ENCODE results near the gene FATE1.
A peak's percentile ranks its signal among the peaks of the same experiment; 100 is the strongest.
"Not testable (repeated sequence)": the region's sequence is repeated elsewhere in the genome, so short reads cannot be mapped to it uniquely, and the experiment has no call there.

Gene FATE1, protein sequence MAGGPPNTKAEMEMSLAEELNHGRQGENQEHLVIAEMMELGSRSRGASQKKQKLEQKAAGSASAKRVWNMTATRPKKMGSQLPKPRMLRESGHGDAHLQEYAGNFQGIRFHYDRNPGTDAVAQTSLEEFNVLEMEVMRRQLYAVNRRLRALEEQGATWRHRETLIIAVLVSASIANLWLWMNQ

DNA sequence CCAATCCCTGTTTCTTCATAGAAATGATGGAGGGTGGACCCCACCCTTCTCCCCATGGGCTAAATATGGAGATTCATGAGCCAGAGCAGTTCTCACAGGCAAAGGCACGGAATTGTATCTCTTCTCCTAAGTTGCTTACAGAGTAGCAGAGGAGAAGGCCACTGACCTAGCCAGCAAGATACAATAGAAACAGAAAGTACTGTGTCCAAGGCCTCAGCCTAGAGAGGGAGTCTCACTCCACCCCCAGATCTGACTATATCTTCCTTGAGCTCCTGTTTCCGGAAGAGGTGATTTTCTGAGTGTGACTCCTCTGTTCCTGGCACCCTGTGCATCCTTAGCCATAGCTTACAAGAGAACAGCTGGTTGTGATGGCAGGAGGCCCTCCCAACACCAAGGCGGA is at the start of gene FATE1:
TSS of gene FATE1 (plus strand) at position 284 of the 400 bp plus-strand sequence. CDS start at position 369, 85 bp downstream.
- DNase-seq, result no peak

DNA sequence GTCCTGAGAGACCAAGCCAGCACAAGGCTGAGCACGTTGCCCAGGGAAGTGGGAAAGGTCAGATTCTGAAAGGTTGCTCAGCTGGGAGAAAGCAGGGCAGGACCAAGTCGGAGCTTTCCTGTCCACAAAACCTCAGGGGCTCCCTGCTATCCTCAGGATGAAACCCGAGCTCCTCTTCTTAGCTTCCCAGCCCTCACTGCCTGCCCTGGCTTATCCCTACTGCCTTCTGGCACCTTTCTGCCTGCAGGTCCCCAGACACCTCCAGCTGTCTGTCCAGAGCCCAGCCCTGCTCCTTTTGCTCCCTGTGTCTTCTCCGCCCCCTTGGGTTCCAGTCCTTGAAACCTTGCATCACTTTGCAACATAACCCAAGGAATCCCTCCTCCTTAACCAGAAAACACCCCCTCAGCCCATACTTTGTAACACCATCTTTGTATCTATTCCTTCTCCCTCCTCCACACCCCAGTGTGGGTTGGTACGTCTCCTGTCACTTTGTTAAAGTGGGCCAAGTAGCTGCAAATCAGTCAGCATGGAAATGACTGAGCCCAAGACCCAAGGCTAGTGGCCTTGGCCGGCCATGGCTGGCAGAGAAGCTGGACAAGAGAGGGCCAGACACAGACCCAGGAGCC is 40.6 kb upstream of the FATE1 start:
- DNase-seq, result no peak

DNA sequence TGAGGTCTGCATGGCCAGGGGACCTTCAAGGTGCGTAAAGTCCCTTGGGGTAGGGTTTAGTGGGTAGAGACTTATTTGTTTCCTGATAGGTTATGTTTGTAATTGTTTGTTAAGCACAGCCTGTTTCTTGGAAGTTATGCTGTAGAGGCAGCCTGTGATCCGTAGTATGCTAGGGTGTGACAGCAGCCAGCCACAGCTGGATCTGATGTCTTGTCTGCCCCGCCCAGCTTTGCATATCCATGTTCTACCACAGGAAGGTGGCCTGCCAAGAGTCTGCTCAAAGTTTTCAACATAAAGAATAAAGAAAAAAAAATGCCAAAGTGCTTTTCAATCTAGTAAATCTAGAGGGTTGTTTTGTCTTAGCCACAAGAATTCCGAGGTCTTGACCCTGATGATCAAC is 39.6 kb upstream of the FATE1 start:
- DNase-seq, result peak; percentile 45

DNA sequence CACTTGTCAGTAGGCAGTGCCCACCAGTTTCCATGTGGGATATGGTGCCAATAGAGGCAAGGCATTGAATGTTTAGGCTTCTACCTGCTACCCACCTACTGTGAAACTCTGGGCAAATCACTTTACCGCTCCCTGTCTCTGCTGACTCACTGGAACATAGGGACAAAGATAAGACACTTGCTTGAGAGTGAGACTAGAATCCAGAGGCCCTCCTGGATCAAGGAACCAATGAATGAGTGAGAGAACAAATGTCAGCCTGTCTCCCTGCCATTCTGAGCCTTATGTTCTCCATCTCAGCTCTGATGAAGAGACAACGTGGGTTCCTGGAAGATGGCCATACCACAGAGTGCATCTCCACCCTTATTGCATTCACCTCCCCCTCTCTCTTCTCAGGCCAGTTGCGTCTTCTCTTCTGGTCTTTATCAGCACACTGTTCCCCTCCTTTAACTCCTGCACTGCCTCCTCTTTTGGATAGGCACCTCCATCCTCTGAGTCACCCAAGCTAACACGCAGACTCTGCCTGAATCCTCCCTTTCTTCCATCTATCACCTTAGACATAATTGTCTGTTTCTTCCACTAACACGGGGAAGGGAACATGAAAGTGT is 35.9 kb upstream of the FATE1 start:
- DNase-seq, result peak; percentile 69

DNA sequence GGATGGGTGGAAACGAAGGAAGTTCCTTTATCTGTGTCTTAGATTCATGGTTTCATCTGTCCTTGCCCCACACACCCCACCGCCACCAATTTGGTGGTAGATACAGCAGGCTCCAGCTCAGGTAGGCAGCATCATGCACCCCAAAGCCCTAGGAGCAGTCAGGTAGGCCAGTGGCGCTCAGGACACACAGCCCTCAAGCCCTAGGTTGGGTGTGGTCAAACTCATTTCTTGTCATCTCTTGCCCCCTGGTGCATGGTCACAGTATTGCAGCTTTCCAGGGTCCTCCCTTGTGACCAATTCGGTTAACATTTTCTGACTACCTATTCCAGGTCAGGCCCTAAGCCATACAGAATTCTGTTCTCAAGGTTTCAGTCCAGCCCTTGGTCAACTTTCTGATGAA is 35.0 kb upstream of the FATE1 start:
- DNase-seq, result peak; percentile 73

DNA sequence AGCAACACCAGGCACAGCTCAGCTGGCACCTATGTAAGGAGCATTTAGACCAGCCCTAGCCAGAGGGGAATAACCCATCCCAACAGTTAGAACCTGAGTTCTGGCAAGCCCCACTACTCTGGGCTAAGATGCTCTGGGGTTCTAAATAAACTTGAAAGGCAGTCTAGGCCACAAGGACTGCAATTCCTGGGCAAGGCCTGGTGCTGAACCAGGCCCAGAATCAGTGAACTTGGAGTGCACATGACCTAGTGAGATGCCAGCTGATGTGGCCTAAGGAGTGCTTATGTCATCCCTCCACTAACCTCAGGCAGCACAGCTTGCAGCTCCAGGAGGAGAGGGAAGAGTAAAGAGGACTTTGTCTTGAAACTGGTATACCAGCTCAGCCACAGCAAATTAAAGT is 28.2 kb upstream of the FATE1 start:
- no peak for DNase-seq

DNA sequence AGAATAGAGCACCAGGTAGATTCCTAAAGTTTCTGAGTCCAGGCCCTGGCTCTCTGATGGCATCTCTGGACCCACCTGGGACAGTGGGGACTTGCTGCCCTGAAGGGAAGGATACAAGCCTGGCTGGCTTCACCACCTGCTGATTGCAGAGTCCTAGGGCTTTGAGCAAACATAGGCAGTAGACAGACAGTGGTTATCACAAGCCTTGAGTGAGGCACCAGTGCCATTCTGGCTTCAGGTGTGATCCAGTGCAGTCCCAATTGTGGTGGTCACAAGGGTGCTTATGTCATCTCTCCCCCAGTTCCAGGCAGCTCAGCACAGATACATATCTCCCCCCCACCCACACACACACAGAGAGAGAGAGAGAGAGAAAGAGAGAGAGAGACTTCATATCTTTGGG is 27.1 kb upstream of the FATE1 start:
- DNase-seq, result no peak

DNA sequence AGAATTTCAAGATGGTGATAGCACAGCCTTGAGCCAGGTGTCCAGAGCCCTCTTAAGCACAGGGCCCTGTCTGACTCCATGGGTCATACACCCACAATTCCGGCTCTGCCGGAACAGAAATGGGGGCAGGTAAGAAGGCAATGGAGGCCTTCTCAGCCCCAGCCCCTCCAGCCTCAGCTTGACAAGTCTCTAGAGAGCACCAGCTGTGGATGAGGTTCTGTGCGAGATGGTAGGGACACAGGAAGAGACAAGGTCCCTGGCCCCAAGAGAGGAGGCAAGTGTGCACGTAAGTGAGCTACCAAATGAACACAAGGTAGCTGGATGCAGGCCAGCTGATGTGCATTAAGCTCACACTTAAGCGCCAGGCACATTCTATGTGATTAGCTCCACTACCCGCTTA is 23.0 kb upstream of the FATE1 start:
- DNase-seq, result no peak

DNA sequence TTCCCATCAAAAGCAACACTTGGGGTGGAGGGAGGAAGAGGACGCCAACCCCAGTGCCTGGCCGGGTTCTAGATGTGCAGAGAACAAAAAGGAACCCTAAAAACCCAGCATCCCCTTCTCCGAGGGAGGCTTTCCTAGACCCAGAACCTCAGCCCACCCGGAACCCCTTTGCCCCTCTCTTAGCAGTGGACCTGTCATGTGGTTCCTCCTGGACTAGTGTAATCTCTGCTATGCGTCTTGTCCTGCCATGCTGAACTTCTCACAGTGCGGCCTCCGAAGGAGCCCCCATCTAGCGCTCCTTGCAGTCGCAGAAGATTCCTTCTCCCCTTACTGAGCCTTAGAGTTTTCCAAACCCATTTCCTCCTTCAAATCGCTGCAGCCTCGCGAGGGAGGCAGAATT is 21.7 kb upstream of the FATE1 start:
- no peak for DNase-seq

DNA sequence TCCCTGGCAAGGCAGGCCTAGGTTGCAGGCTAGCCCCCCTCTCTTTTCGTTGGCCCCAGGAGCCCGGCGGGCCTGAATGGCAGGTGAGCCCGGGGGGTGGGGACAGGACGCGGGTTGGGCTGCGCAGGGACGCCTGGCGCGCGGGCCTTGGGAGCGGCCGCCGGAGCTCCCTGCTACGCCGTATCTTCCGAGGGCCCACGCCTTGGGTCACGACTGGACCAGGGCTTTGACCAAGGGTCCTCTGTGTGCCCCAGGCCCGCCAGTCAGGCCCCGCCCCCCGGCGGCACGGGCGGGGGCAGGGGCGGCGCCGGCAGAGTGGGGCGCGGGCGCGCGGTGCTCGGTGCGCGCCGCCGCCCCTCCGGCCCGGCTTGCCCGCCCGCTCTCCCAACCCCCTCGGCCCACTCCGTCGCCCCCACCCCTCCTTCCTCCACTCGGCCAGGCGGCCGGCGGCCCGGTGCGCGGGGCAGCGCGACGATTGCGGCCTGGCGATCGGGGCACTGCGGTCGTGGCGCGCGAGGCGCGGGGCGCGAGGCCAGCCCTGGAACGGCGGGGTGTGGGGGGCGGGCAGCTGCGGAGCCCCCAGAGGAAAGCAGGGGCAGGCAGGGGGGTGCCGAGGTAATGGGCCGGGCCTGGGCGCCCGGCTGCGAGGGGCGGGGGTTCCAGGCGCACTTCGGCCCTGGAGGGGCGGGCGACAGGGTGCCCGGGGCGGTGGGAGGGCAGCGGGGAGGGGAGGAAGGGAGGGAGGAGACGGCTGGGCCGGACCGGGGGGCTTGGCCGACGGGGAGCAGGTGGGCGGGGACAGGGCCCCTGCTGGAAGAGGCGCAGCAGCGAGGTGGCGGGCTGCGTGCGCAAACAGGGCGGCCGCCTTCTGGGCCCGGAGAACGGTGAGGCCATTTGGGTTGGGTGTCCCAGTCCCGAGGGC is 20.9 kb upstream of the FATE1 start, which contains the start of gene PRRG3:
TSS of gene PRRG3 (plus strand) at position 798 of the 922 bp plus-strand sequence. CDS start 3,357 bp downstream, outside the sequence.
- DNase-seq, result no peak

DNA sequence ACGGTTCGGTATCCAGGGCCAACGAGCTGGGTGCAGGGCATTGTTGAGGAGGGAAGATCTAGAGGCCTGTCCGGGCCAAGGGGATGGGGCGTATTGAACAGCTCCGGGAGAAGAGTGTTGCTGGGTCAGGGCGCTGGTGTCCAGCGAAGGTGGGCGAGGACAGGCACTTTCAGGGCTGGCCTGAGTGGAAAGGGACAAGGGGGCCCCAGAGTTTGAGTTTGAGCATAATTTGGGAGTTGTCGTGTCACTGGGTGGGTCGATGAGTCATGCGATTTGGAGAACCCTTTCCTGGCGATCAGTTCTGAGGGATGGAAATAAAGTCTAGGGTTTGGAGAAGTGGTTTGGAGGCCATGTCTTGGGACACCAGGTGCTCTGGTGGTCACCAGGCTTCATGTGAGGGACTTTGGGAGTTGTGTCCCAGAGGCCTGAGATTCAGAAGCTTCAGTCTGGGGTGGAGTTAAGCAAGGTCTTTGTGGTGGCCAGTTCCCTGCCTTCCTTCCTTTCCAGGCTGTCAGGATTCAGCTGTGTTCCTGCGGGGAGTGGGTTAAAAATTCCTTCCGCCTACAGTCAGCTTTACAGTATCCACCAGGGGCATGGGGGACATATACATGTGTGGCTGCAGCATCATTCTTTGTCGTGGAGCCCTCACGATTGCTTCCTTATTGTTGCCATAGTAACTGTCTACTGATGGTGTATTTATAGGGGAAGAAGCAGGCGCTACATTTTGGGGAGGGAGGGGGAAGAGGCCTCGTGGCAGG is 20.1 kb upstream of the FATE1 start:
- DNase-seq, result no peak

DNA sequence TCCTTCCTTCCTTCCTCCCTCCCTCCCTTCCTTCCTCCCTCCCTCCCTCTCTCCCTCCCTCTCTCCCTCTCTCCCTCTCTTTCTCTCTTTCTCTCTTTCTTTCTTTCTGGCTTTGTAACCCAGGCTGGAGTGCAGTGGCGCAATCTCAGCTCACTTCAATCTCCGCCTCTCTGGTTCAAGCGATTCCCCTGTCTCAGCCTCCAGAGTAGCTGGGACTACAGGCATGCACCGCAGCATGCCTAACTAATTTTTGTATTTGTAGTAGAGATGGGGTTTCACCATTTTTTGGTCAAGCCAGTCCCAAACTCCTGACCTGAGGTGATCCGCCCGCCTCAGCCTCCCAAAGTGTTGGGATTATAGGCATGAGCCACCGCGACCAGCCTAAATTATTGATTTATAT is 18.8 kb upstream of the FATE1 start:
- DNase-seq, result not testable (repeated sequence)

DNA sequence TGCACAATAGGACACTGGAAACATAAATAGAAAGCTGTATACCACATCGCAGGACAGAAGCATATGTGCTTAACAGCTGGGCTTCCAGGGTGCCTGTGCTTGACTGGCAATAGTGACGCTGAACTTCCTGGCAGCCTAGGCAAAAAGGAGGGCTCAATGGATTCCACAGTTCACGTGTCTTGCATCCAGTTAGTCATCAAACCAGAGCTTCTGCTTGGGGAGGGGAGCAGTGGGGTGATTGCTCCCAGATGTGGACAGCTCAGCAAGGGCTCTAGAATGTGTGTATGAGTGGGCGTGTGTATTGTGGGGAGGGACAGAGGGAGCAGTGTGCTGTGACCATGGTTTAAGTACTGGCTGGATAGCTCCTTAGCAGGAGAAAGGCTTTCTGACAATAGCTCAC is 18.3 kb upstream of the FATE1 start:
- DNase-seq, result no peak

DNA sequence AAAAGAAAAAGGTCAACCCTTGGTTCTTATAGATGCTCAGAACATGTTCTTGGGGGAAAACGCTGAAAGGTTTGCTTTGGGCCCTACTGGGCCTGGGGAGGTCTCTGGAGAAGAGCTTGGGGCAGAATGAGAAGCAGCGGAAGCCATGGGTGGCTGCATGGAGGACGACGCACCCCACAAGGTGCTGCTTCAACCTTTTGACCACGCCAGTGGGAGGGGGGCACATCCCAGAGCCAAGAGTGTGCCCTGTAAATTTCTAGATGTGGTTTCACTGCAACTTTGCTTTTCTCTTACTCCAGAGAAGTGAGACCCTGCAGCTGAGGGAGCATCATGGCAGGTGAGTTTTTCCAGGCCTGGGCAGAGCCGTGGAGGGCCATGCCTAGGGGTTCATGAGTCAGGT is 17.4 kb upstream of the FATE1 start:
- no peak for DNase-seq

DNA sequence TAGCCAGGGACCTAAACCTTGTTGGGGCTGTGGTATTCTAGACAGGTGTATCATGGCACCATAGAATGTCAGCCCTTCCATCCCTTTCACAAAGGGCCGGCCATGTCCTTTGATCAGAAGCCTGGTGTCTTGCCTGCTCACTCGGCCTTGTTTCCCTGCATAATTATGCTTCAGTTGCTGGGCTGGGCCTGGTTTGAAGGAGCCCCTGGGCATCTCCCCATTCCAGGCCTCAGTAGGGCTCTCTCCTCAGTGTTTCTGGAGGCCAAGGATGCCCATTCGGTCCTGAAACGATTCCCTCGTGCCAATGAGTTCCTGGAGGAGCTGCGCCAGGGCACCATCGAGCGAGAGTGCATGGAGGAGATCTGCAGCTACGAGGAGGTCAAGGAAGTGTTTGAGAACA is 16.1 kb upstream of the FATE1 start:
- DNase-seq, result no peak

DNA sequence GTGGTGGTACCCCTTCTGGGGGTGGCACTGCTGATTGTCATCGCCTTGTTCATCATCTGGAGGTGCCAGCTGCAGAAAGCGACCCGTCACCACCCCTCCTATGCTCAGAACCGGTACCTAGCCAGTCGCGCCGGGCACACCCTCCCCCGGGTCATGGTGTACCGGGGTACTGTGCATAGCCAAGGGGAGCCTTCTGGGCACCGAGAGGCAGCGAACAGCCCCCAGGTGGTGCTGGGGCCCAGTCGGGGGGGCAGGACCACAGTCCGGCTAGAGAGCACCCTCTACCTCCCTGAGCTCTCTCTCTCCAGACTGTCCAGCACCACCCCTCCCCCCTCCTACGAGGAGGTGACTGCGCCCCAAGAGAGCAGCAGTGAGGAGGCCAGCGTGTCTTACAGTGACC is 15.3 kb upstream of the FATE1 start:
- DNase-seq, result no peak

DNA sequence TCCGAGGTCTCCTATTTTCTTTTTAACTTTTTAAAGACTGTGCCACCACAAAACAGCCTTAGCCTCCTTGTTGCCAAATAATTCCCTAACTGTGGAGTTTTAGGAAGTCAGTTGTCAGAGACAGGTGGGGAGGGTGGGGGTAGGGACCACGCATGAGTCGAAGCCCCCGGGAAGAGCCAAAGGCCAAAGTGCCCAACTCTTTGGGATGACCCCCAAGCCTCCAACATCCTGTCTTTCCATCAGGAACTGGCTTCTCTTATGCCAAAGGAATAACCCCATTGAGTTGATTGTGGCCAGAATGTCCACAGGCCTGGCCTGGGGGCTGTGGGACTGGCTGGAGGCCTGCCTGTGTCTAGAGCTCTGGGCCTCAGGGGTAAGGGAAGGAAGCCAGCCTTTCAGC is 14.8 kb upstream of the FATE1 start:
- no peak for DNase-seq

DNA sequence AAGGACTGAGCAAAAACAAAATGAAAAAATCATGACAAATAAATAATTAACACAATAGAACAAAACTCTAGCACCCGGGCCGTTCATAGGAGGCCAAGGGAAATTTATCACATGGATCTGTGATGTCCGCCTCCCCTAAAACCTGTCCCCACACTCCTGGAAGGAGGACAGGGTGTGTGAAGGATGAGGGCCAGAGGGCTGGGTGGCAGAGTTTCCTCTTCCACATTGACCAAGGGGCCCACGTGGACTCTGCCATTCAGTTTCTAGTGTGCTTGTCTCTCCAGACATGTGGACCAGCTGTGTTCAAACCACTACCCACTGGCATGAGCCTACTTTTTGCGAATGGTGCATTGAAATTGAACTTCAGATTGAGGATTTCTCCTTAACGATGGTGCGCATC is 14.3 kb upstream of the FATE1 start:
- DNase-seq, result no peak

DNA sequence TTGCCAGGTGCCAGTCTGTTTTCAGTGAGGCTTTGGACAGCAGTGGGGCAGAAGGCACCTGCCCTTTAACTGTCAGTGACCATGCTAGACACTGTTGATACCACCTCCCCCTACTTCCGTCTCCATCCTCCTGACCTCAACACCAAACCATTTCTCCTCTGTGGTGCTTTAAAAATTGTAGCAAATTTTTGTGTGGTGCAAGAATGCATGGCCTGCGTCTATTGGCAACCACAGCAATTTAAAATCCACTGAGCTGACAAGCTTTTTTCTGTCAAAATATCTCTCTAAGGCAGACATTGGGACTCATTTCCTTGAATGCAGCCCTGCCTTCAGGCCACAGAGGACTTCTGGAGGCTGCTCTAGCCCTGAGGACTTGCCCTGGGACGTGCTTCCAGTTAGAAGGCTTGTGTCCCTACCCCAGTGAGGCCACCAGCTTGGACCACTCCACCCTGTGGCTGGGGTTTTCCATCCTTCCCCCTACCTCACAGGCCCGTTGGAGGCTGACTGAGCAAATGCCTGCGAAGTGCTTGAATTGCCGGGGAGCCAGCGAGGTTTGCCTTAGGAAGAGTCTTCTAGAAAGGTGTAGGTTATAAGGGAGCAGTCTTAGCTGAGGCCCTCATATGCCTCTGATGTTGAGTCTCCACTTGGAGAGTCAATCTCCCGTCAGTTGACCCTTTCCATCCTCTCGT is 13.7 kb upstream of the FATE1 start:
- DNase-seq, result no peak

DNA sequence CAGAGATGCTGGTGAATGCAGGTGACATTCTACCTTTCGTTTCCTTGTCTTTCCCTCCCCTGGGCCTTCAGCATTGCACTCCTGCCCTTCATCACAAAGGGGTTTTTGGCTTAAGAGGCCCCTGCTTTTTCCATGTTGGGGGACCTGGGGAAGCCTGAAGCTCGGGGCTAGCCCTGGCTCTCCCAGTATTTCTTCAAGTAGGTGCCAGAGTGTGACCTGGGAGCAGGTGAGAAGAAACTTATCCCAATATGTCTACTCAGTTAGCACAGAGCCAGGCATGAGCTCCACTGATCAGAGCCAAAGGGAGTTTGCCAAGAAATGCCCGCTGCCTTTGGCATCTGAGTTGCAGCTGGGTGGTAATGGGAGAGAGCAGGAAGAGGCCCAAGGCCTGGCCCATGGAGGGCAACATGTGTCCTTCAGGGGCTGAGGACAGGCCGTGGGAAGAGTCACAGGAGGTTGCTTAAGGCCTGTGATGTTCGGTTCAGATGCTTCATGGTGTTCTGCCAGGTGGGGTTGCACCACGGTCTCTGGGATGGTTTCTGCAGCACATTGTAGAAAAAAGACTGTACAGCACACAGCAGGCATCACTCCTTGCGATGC is 13.0 kb upstream of the FATE1 start:
- DNase-seq, result no peak

DNA sequence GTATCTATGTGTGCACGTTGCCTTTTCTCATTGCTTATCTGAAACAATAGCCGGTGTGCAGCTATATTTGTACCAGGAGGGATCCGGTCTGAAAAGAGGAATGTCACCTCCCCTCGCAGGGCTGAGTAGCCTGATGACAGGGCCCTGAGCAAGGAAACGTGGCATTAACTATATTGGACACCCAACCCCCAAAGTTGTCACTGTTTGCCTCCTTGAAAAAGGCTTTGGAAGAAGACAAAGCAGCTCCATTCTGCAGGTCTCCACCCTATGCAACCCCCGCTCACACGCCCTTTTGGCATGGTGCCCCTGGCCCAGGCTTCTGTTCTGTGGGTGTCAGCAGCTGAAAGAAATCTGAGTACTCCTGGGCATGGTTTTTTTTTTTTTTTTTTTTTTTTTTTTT is 12.3 kb upstream of the FATE1 start:
- no peak for DNase-seq
